ENCODE measurements around the gene ANKRD44.

The ANKRD44 gene

GRCh38 chr2:196956069-196956468, 354.5 kb downstream of the ANKRD44 start:
- Histone ChIP-seq H3K4me3 (ENCODE audit: low read depth, low read length, poor library complexity, severe bottlenecking) (no peak overlapping the region), H2AFZ (ENCODE audit: low read length) (no peak overlapping the region), H3F3A (ENCODE audit: insufficient read depth, low read length) (no peaks in the 10 kb centered on the region), H3K79me2 (ENCODE audit: insufficient read depth, low read length) (no peaks in the 10 kb centered on the region), H3K9me3 (ENCODE audit: low read length) (no peaks in the 10 kb centered on the region), H3K27me3 (ENCODE audit: insufficient read depth, low read length) (no peaks in the 10 kb centered on the region), H3K9me2 (ENCODE audit: low read depth, low read length) (no peaks in the 10 kb centered on the region), H3K4me1 (ENCODE audit: insufficient read depth, low read length, severe bottlenecking) (no peaks in the 10 kb centered on the region), H3K36me3 (ENCODE audit: insufficient read depth, low read length) (no peaks in the 10 kb centered on the region), H3K4me2 (ENCODE audit: low read length) (no peak overlapping the region), H3K27ac (ENCODE audit: low read depth, low read length, poor library complexity, severe bottlenecking) (no peak overlapping the region), H3K9ac (ENCODE audit: low read length) (no peak overlapping the region), H4K20me1 (ENCODE audit: insufficient read depth, low read length) (no peaks in the 10 kb centered on the region)
- TF ChIP-seq, protein P1, sequence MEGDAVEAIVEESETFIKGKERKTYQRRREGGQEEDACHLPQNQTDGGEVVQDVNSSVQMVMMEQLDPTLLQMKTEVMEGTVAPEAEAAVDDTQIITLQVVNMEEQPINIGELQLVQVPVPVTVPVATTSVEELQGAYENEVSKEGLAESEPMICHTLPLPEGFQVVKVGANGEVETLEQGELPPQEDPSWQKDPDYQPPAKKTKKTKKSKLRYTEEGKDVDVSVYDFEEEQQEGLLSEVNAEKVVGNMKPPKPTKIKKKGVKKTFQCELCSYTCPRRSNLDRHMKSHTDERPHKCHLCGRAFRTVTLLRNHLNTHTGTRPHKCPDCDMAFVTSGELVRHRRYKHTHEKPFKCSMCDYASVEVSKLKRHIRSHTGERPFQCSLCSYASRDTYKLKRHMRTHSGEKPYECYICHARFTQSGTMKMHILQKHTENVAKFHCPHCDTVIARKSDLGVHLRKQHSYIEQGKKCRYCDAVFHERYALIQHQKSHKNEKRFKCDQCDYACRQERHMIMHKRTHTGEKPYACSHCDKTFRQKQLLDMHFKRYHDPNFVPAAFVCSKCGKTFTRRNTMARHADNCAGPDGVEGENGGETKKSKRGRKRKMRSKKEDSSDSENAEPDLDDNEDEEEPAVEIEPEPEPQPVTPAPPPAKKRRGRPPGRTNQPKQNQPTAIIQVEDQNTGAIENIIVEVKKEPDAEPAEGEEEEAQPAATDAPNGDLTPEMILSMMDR (IDR thresholded peaks at IDR 0.05; ENCODE audit: low read length), result no peak
- TF ChIP-seq EZH2 (IDR thresholded peaks at IDR 0.05; ENCODE audit: borderline replicate concordance, low read length), result no peak

GRCh38 chr2:196955036-196955435, 355.5 kb downstream of the ANKRD44 start:
- Histone ChIP-seq H3K9me3 (ENCODE audit: low read length) (no peaks in the 10 kb centered on the region), H4K20me1 (ENCODE audit: insufficient read depth, low read length) (no peaks in the 10 kb centered on the region), H2AFZ (ENCODE audit: low read length) (no peak overlapping the region), H3K4me2 (ENCODE audit: low read length) (no peak overlapping the region), H3K4me3 (ENCODE audit: low read depth, low read length, poor library complexity, severe bottlenecking) (no peak overlapping the region), H3K36me3 (ENCODE audit: insufficient read depth, low read length) (no peaks in the 10 kb centered on the region), H3K4me1 (ENCODE audit: insufficient read depth, low read length, severe bottlenecking) (no peaks in the 10 kb centered on the region), H3K9me2 (ENCODE audit: low read depth, low read length) (no peaks in the 10 kb centered on the region), H3K9ac (ENCODE audit: low read length) (no peak overlapping the region), H3F3A (ENCODE audit: insufficient read depth, low read length) (no peaks in the 10 kb centered on the region; the same call in 1 of the 2 replicates), H3K27ac (ENCODE audit: low read depth, low read length, poor library complexity, severe bottlenecking) (no peak overlapping the region), H3K27me3 (ENCODE audit: insufficient read depth, low read length) (no peaks in the 10 kb centered on the region), H3K79me2 (ENCODE audit: insufficient read depth, low read length) (no peaks in the 10 kb centered on the region)
- no peak for TF ChIP-seq EZH2 (IDR thresholded peaks at IDR 0.05; ENCODE audit: borderline replicate concordance, low read length)
- TF ChIP-seq, protein P1 (IDR thresholded peaks at IDR 0.05; ENCODE audit: low read length), result no peak

DNA sequence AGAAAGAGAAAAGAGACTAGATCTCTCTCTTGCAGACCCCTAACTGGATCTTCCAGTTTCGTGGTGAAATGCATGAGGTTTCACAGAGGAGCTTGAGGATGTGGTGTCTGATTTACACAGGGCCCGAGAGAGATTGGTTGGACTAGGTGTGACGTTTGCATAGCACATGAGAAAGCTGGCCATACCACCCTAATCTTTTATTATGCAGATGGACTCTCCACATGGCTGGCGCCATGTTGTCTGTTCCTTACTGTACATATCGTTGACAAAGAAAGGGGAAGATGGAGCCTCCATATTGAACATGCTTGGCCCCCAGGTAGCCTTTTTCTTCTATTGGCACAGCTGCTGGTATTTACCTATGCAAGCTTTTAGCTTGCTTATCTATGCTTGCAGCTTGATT, 356.6 kb downstream of the ANKRD44 start:
- no peaks in the 10 kb centered on the region; the same call in 1 of the 2 replicates for H3F3A ChIP-seq (ENCODE audit: insufficient read depth, low read length)
- H3K27ac ChIP-seq (ENCODE audit: low read depth, low read length, poor library complexity, severe bottlenecking), result no peak overlapping the region
- TF ChIP-seq, protein P1 (IDR thresholded peaks at IDR 0.05; ENCODE audit: low read length), result no peak
- TF ChIP-seq EZH2 (IDR thresholded peaks at IDR 0.05; ENCODE audit: borderline replicate concordance, low read length), result no peak
- H3K27me3 ChIP-seq (ENCODE audit: insufficient read depth, low read length), result no peaks in the 10 kb centered on the region
- H4K20me1 ChIP-seq (ENCODE audit: insufficient read depth, low read length), result no peaks in the 10 kb centered on the region
- H3K9me2 ChIP-seq (ENCODE audit: low read depth, low read length), result no peaks in the 10 kb centered on the region
- no peak overlapping the region for H3K4me2 ChIP-seq (ENCODE audit: low read length)
- H3K36me3 ChIP-seq (ENCODE audit: insufficient read depth, low read length), result no peaks in the 10 kb centered on the region
- H3K79me2 ChIP-seq (ENCODE audit: insufficient read depth, low read length), result no peaks in the 10 kb centered on the region
- no peaks in the 10 kb centered on the region for H3K4me1 ChIP-seq (ENCODE audit: insufficient read depth, low read length, severe bottlenecking)
- H3K9ac ChIP-seq (ENCODE audit: low read length), result no peak overlapping the region
- no peak overlapping the region for H2AFZ ChIP-seq (ENCODE audit: low read length)
- no peak overlapping the region for H3K4me3 ChIP-seq (ENCODE audit: low read depth, low read length, poor library complexity, severe bottlenecking)
- H3K9me3 ChIP-seq (ENCODE audit: low read length), result no peaks in the 10 kb centered on the region
